ENCODE results near the gene FBN1.

FBN1 gene

GRCh38 chr15:48559285-48559684 lies 86.2 kb downstream of the FBN1 start:
- no peaks in the 10 kb centered on the region for H3K4me1 ChIP-seq (ENCODE audit: low read length)
- H3F3A ChIP-seq (ENCODE audit: insufficient read depth, low read length): no peaks in the 10 kb centered on the region
- no peak for DNase-seq
- no peak overlapping the region for H2AFZ ChIP-seq (ENCODE audit: low read length)
- H3K27me3 ChIP-seq (replicated peaks; ENCODE audit: insufficient read depth, low read length): no peaks in the 10 kb centered on the region
- no peak overlapping the region for H3K27ac ChIP-seq (ENCODE audit: low read length)
- no peak overlapping the region for H3K4me2 ChIP-seq (ENCODE audit: low read depth, low read length)
- H3K9me2 ChIP-seq (replicated peaks; ENCODE audit: insufficient read depth, low read length): no peaks in the 10 kb centered on the region
- H3K9ac ChIP-seq (ENCODE audit: low read length): no peak overlapping the region
- no peaks in the 10 kb centered on the region for H3K79me2 ChIP-seq (ENCODE audit: low read length)
- H3K4me3 ChIP-seq (ENCODE audit: low read length): no peak overlapping the region
- H3K36me3 ChIP-seq (replicated peaks; ENCODE audit: insufficient read depth, low read length): no peaks in the 10 kb centered on the region
- H3K9me3 ChIP-seq (replicated peaks; ENCODE audit: insufficient read depth, low read length): no peaks in the 10 kb centered on the region
- no peaks in the 10 kb centered on the region for H4K20me1 ChIP-seq (ENCODE audit: insufficient read depth, low read length)
- no peak for TF ChIP-seq CTCF (IDR thresholded peaks at IDR 0.05; ENCODE audit: low read length)
- TF ChIP-seq EZH2phosphoT487 (IDR thresholded peaks at IDR 0.05; ENCODE audit: low read length): no peak
- TF ChIP-seq EZH2 (optimal IDR thresholded peaks at IDR 0.05; ENCODE audit: low read depth, low read length): no peak

DNA sequence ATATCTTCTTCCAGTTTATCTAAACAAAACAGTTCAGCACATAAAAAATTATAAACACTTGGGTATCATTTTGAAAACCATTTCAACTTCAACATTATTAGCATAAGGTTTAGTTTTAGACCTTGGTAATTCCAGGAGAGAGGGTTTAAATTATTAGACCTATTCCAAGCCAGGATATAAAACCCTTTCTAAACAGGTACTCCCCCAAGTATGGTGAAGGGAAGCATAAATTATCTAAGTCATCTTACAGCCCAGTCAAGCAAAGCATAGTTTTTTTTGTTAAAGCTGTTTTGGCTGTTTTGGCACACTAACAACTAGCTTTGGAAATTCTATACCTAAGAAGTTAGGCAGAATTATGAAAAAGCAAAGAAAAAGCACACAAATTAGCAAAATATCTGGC lies 87.3 kb downstream of the FBN1 start:
- Histone ChIP-seq H3K4me1 (ENCODE audit: low read length) (no peaks in the 10 kb centered on the region), H3K9me2 (replicated peaks; ENCODE audit: insufficient read depth, low read length) (no peaks in the 10 kb centered on the region), H2AFZ (ENCODE audit: low read length) (no peak overlapping the region), H3K4me2 (ENCODE audit: low read depth, low read length) (no peak overlapping the region), H3K79me2 (ENCODE audit: low read length) (no peaks in the 10 kb centered on the region), H3K4me3 (ENCODE audit: low read length) (no peak overlapping the region), H4K20me1 (ENCODE audit: insufficient read depth, low read length) (no peaks in the 10 kb centered on the region), H3K27ac (ENCODE audit: low read length) (no peak overlapping the region), H3K9me3 (replicated peaks; ENCODE audit: insufficient read depth, low read length) (no peaks in the 10 kb centered on the region), H3K27me3 (replicated peaks; ENCODE audit: insufficient read depth, low read length) (no peaks in the 10 kb centered on the region), H3K9ac (ENCODE audit: low read length) (no peak overlapping the region), H3F3A (ENCODE audit: insufficient read depth, low read length) (no peaks in the 10 kb centered on the region), H3K36me3 (replicated peaks; ENCODE audit: insufficient read depth, low read length) (no peaks in the 10 kb centered on the region)
- no peak for DNase-seq
- TF ChIP-seq EZH2 (optimal IDR thresholded peaks at IDR 0.05; ENCODE audit: low read depth, low read length): no peak
- TF ChIP-seq EZH2phosphoT487 (IDR thresholded peaks at IDR 0.05; ENCODE audit: low read length): no peak
- no peak for TF ChIP-seq CTCF (IDR thresholded peaks at IDR 0.05; ENCODE audit: low read length)

GRCh38 chr15:48557335-48557734 lies 88.2 kb downstream of the FBN1 start:
- Histone ChIP-seq H3K4me1 (ENCODE audit: low read length) (no peaks in the 10 kb centered on the region), H3K9me2 (replicated peaks; ENCODE audit: insufficient read depth, low read length) (no peaks in the 10 kb centered on the region), H3K4me2 (ENCODE audit: low read depth, low read length) (no peak overlapping the region), H3K79me2 (ENCODE audit: low read length) (no peaks in the 10 kb centered on the region), H3K9ac (ENCODE audit: low read length) (no peak overlapping the region), H2AFZ (ENCODE audit: low read length) (no peak overlapping the region), H3K4me3 (ENCODE audit: low read length) (no peak overlapping the region), H3F3A (ENCODE audit: insufficient read depth, low read length) (no peaks in the 10 kb centered on the region), H3K27me3 (replicated peaks; ENCODE audit: insufficient read depth, low read length) (no peaks in the 10 kb centered on the region), H3K9me3 (replicated peaks; ENCODE audit: insufficient read depth, low read length) (no peaks in the 10 kb centered on the region), H3K36me3 (replicated peaks; ENCODE audit: insufficient read depth, low read length) (no peaks in the 10 kb centered on the region), H4K20me1 (ENCODE audit: insufficient read depth, low read length) (no peaks in the 10 kb centered on the region), H3K27ac (ENCODE audit: low read length) (no peak overlapping the region)
- TF ChIP-seq CTCF (IDR thresholded peaks at IDR 0.05; ENCODE audit: low read length) (no peak), EZH2phosphoT487 (IDR thresholded peaks at IDR 0.05; ENCODE audit: low read length) (no peak), EZH2 (optimal IDR thresholded peaks at IDR 0.05; ENCODE audit: low read depth, low read length) (no peak)
- no peak for DNase-seq

Data from MM.1S (cell line).